Muscle of back (tissue), 13 donors: ENCODE results near the gene WNT8B. TPM values are rescaled to one million over a fixed set of nuclear protein-coding genes. Genes with fewer than 3 reads are reported as not detected.
A peak's percentile ranks its signal among the peaks of the same experiment; 100 is the strongest.

Experiments
- DNase-seq, 3 donors: peaks; one replicate each; pipeline versions ENCODE4 v3.0.0 to v3.0.0-alpha.2; 2013
- long read RNA-seq, 9 donors: transcript quantifications; one replicate each; lab custom pipeline, GENCODE V29; 2026
- polyA plus RNA-seq, 10 donors: library from polyadenylated mRNA; unstranded; fragments of 120-200 nt; gene quantifications; one replicate each; pipeline ENCODE4 v1.2.1, GENCODE V29; 2013; ENCODE audit not compliant: insufficient read length in 10 of 10

The WNT8B gene
- polyA plus RNA-seq = under 1 TPM in 2 of 10 donors, not detected in 8; 0.10 to 0.11 TPM
- long read RNA-seq, donor 1 = 0 reads
- long read RNA-seq, donor 2 = 0 reads
- long read RNA-seq, donor 3 = 0 reads
- long read RNA-seq, donor 4 = 0 reads
- long read RNA-seq, donor 5, partial matches to known transcripts = 70 of 324 reads
- long read RNA-seq, donor 5, other reads (novel, unspliced or antisense) = 254 of 324 reads
- long read RNA-seq, donor 6 = 0 reads
- long read RNA-seq, donor 7 = 0 reads
- long read RNA-seq, donor 8 = 0 reads
- long read RNA-seq, donor 9 = 0 reads

GRCh38 chr10:100462709-100463108 is at the start of gene WNT8B:
WNT8B (plus strand) TSS chr10:100463009; CDS start chr10:100463169, 160 bp downstream.
- DNase-seq = no peak

- no peak for DNase-seq
Observed at GRCh38 chr10:100413173-100413572, 49.6 kb upstream of the WNT8B start.

- DNase-seq = no peak
Observed at GRCh38 chr10:100419911-100420449, 42.8 kb upstream of the WNT8B start.

- DNase-seq = no peak
Observed at GRCh38 chr10:100427374-100427773, 35.4 kb upstream of the WNT8B start.

GRCh38 chr10:100433253-100434240 is 29.3 kb upstream of the WNT8B start:
- DNase-seq = peak; percentile 89 to 94 (median 92)

- DNase-seq = no peak
Observed at GRCh38 chr10:100436255-100436654, 26.6 kb upstream of the WNT8B start.

- no peak for DNase-seq
Observed at GRCh38 chr10:100438674-100439315, 24.0 kb upstream of the WNT8B start.

- no peak for DNase-seq
Observed at GRCh38 chr10:100442548-100442947, 20.3 kb upstream of the WNT8B start.

GRCh38 chr10:100446130-100446761 is 16.6 kb upstream of the WNT8B start:
- DNase-seq = no peak

- no peak for DNase-seq
Observed at GRCh38 chr10:100447663-100448062, 15.1 kb upstream of the WNT8B start.

- peak in 1 of 3 donors; percentile 4 for DNase-seq
Observed at GRCh38 chr10:100448951-100449350, 13.9 kb upstream of the WNT8B start.

GRCh38 chr10:100468322-100468721 is 5.5 kb downstream of the WNT8B start:
- no peak for DNase-seq

GRCh38 chr10:100468978-100469377 is 6.2 kb downstream of the WNT8B start:
- DNase-seq = no peak

- DNase-seq = no peak
Observed at GRCh38 chr10:100469756-100470155, 6.9 kb downstream of the WNT8B start.

- no peak for DNase-seq
Observed at GRCh38 chr10:100470367-100470766, 7.6 kb downstream of the WNT8B start.

- DNase-seq = no peak
Observed at GRCh38 chr10:100477970-100478369, 15.2 kb downstream of the WNT8B start.

- no peak for DNase-seq
Observed at GRCh38 chr10:100479037-100479436, 16.2 kb downstream of the WNT8B start.

- no peak for DNase-seq
Observed at GRCh38 chr10:100480002-100480401, 17.2 kb downstream of the WNT8B start.

GRCh38 chr10:100481462-100482081 is 18.8 kb downstream of the WNT8B start:
- DNase-seq = peak; percentile 76 to 91 (median 86)

GRCh38 chr10:100482181-100482833 is 19.5 kb downstream of the WNT8B start:
- DNase-seq = peak; percentile 42 to 86 (median 71)
